HepG2 (cell line): ENCODE data around the gene RTBDN. TPM values are rescaled to one million over a fixed set of nuclear protein-coding genes. Genes with fewer than 3 reads are reported as not detected.

Experiments
- AHDC1 ChIP-seq: sonication (generic); formaldehyde crosslinking; IDR thresholded peaks from 2 replicates; pipeline ENCODE4 v1.5.1; 2020; ENCODE audit warnings: mild to moderate bottlenecking, missing genetic modification reagents, borderline replicate concordance
- BORCS8-MEF2B ChIP-seq: sonication (generic); formaldehyde crosslinking; IDR thresholded peaks from 2 replicates; pipeline ENCODE4 v1.8.0; 2022; ENCODE audit warnings: mild to moderate bottlenecking, missing genetic modification reagents
- HMGXB4 ChIP-seq, 2 experiments: sonication (generic) in 1 of 2; formaldehyde crosslinking in 1 of 2; IDR thresholded peaks; 2 replicates each; pipeline versions ENCODE4 v1.4.0 to v1.6.1; 2018 to 2020; ENCODE audit warnings: missing genetic modification reagents in 2 of 2, borderline replicate concordance in 1 of 2, low read depth in 1 of 2, mild to moderate bottlenecking in 1 of 2, missing biosample characterization in 1 of 2
- RARA ChIP-seq: IDR thresholded peaks from 2 replicates; pipeline ENCODE4 v1.6.1; 2016; ENCODE audit warnings: missing genetic modification reagents, missing compliant biosample characterization
- SIX1 ChIP-seq: sonication (generic); formaldehyde crosslinking; IDR thresholded peaks from 2 replicates; pipeline ENCODE4 v1.4.0; 2020; ENCODE audit warnings: missing genetic modification reagents, borderline replicate concordance
- TGIF2 ChIP-seq: IDR thresholded peaks from 2 replicates; pipeline ENCODE4 v1.6.1; 2016; ENCODE audit warnings: control low read depth, missing compliant biosample characterization
- TMF1 ChIP-seq: sonication (generic); formaldehyde crosslinking; IDR thresholded peaks from 2 replicates; pipeline ENCODE4 v1.8.1; 2022; ENCODE audit warnings: low read depth, missing genetic modification reagents
- YEATS2 ChIP-seq: sonication (generic); formaldehyde crosslinking; IDR thresholded peaks from 2 replicates; pipeline ENCODE4 v1.4.0; 2020; ENCODE audit warnings: missing genetic modification reagents, borderline replicate concordance
- ZBTB14 ChIP-seq: sonication (generic); formaldehyde crosslinking; IDR thresholded peaks from 2 replicates; pipeline ENCODE4 v1.4.0; 2020; ENCODE audit warnings: missing genetic modification reagents
- ZBTB33 ChIP-seq: sonication (generic); formaldehyde crosslinking; IDR thresholded peaks from 2 replicates; pipeline ENCODE4 v1.4.0; 2020; ENCODE audit warnings: missing genetic modification reagents
- ZGPAT ChIP-seq: IDR thresholded peaks from 2 replicates; pipeline ENCODE4 v1.6.1; 2016; ENCODE audit warnings: mild to moderate bottlenecking
- ZNF234 ChIP-seq: sonication (generic); formaldehyde crosslinking; conservative IDR thresholded peaks from 2 replicates; pipeline ENCODE4 v1.5.1; 2020; ENCODE audit warnings: mild to moderate bottlenecking, missing genetic modification reagents
- ZNF746 ChIP-seq: sonication (generic); formaldehyde crosslinking; IDR thresholded peaks from 2 replicates; pipeline ENCODE4 v1.8.0; 2022; ENCODE audit warnings: mild to moderate bottlenecking, missing genetic modification reagents
- polyA plus RNA-seq, 8 experiments: library from polyadenylated mRNA; depleted of rRNA in 3 of 8; stranded (reverse) in 7 of 8; unstranded in 1 of 8; fragments of >200 nt; fragmentation: Illumina TruSeq in 4 of 8; extraction: Trizol in 4 of 8; gene quantifications; 2 replicates each; pipeline versions ENCODE4 v1.2.1 to v1.2.3, GENCODE V29; 2011 to 2016; ENCODE audit warnings: low read depth in 4 of 8, missing spikeins in 1 of 8, mixed read lengths in 1 of 8; ENCODE audit not compliant: insufficient read depth in 1 of 8
- total RNA-seq, 5 experiments: library from RNA; depleted of rRNA; stranded (reverse); fragments of >200 nt; fragmentation: Illumina TruSeq; extraction: Trizol; gene quantifications; 2 replicates each; pipeline ENCODE4 v1.2.3, GENCODE V29; 2016; ENCODE audit warnings: low read depth in 1 of 5

RTBDN gene
- total and polyA plus RNA-seq, 2 of the 13 experiments (the other 11 are each of a cell fraction or from before 2014, with no cell fraction given), result 0.27 to 0.48 TPM

GRCh38 chr19:12777217-12778016 lies 57.0 kb downstream of the RTBDN start (continued):
- TF ChIP-seq ZBTB14 (CRISPR knock-in tag) (no peak), ZNF746 (CRISPR knock-in tag) (no peak), YEATS2 (CRISPR knock-in tag) (0 out of 2 replicates have a peak, but pooled peaks have one; percentile 25), BORCS8-MEF2B (CRISPR knock-in tag) (no peak; the same call in 1 of the 2 replicates), ZNF234 (CRISPR knock-in tag) (no peak), SIX1 (CRISPR knock-in tag) (no peak), ZGPAT (CRISPR knock-in tag) (peak; percentile 43), HMGXB4 (CRISPR knock-in tag; IDR thresholded peaks at IDR 0.05; ENCODE audit: borderline replicate concordance in 1 of 2, low read depth in 1 of 2) (peak; percentile 72 to 92), TGIF2 (peak; percentile 43; the same call in 1 of the 2 replicates), AHDC1 (CRISPR knock-in tag) (no peak), TMF1 (CRISPR knock-in tag) (no peak), ZBTB33 (CRISPR knock-in tag) (0 out of 2 replicates have a peak, but pooled peaks have one; percentile 20), RARA (peak; percentile 32; the same call in 1 of the 2 replicates)
